Motor neuron (in vitro differentiated cells): ENCODE results near the gene PTPRF. TPM values are rescaled to one million over a fixed set of nuclear protein-coding genes. Genes with fewer than 3 reads are reported as not detected.

ENCODE experiments used
- ATAC-seq, 8 experiments: fragments of 200-7000 bp; cut with Tn5 transposase; replicated peaks in 6 of 8; 2 replicates each; pipeline ENCODE4 v1.8.0; 2021; ENCODE audit warnings: mild to moderate bottlenecking in 8 of 8, moderate library complexity in 8 of 8
- H3K27ac ChIP-seq, 2 donors: fragments of 250-450 bp; sonication (Bioruptor Pico); 2 replicates each; pipeline ENCODE4 v1.9.0; 2021; ENCODE audit warnings: antibody characterized with exemption in 2 of 2, mild to moderate bottlenecking in 2 of 2, moderate library complexity in 1 of 2
- H3K4me1 ChIP-seq, 2 donors: fragments of 250-450 bp; sonication (Bioruptor Pico); replicated peaks in 1 of 2; 2 replicates each; pipeline ENCODE4 v1.6.1; 2021; ENCODE audit warnings: antibody characterized with exemption in 2 of 2, mild to moderate bottlenecking in 2 of 2, moderate library complexity in 1 of 2
- H3K4me3 ChIP-seq, 5 donors: fragments of 250-450 bp; sonication (Bioruptor Pico); 2 replicates each; pipeline ENCODE4 v1.9.0; 2021; ENCODE audit warnings: antibody characterized with exemption in 5 of 5, mild to moderate bottlenecking in 5 of 5, moderate library complexity in 4 of 5
- WGBS, 10 experiments: fragments of 450-650 bp; shearing (Covaris generic); methylation state at CpG; one replicate each; pipeline ENCODE4 v1.0.0; 2022; 5-methylcytosine and 5-hydroxymethylcytosine counted together
- in situ Hi-C, 9 experiments: fragments of 400-800 bp; cut with MboI; loops; one replicate each; pipeline ENCODE4 v1.15.0; 2021; ENCODE audit warnings: low sequenced_read_pairs in 9 of 9, low pct_unique_long_range_greater_than_20kb in 2 of 9; ENCODE audit not compliant: unreplicated experiment in 9 of 9
- total RNA-seq, 8 experiments: library from RNA; unstranded; fragments of 300-600 nt; gene quantifications; 2 replicates each; pipeline versions ENCODE4 v1.2.3 to v1.2.4, GENCODE V29; 2022

Gene PTPRF
- total RNA-seq, 8 experiments from 2014 or later = 7.8 to 119 (median 74.7) TPM

GRCh38 chr1:43648221-43648847 is 117.7 kb downstream of the PTPRF start:
- Histone ChIP-seq H3K4me1 (peaks cover 8 to 9% of the 10 kb centered on the region in 2 donors), H3K4me3 (no peak overlapping the region), H3K27ac (no peak overlapping the region)
- ATAC-seq = no peak
- in situ Hi-C loops = no loop called here
- 25 to 93% (median 88%) methylated on average over 2 to 7 of the region's 7 CpGs for WGBS, 10 experiments

GRCh38 chr1:43648876-43649477 is 118.3 kb downstream of the PTPRF start:
- 0 to 100% (median 53%) methylated on average over 1 to 5 of the region's 19 CpGs; no CpG with 5 or more reads in 6 of the 10 experiments for WGBS, 10 experiments
- in situ Hi-C loops = no loop called here
- Histone ChIP-seq H3K4me3 (peak overlapping the region; percentile 48 to 92 (median 79)), H3K27ac (peak overlapping the region; percentile 18 to 44), H3K4me1 (peaks cover 8 to 9% of the 10 kb centered on the region in 2 donors)
- ATAC-seq = no peak

- in situ Hi-C loops = no loop called here
- peak; percentile 63 to 88 (median 84) for ATAC-seq
- H3K27ac ChIP-seq = peak overlapping the region; percentile 85 to 92
- WGBS, 10 experiments = 0 to 3% (median 0%) methylated on average over 1 to 20 of the region's 33 CpGs; no CpG with 5 or more reads in 1 of the 10 experiments
- peaks cover 8 to 9% of the 10 kb centered on the region in 2 donors for H3K4me1 ChIP-seq
- peak overlapping the region; percentile 48 to 92 (median 79) for H3K4me3 ChIP-seq
Measured at GRCh38 chr1:43650310-43651085, 119.8 kb downstream of the PTPRF start.

- in situ Hi-C loops = no loop called here
- H3K27ac ChIP-seq = no peak overlapping the region
- H3K4me3 ChIP-seq = peak overlapping the region; percentile 48 to 92 (median 79)
- ATAC-seq = no peak
- 0 to 57% (median 34%) methylated on average over 1 to 6 of the region's 6 CpGs for WGBS, 10 experiments
- H3K4me1 ChIP-seq = peaks cover 8 to 9% of the 10 kb centered on the region in 2 donors
Measured at GRCh38 chr1:43651188-43651587, 120.5 kb downstream of the PTPRF start.

- H3K27ac ChIP-seq = no peak overlapping the region
- in situ Hi-C loops = no loop called here
- peaks cover 8 to 9% of the 10 kb centered on the region in 2 donors for H3K4me1 ChIP-seq
- 11 to 100% (median 82%) methylated on average over 3 of the region's 3 CpGs; no CpG with 5 or more reads in 1 of the 10 experiments for WGBS, 10 experiments
- H3K4me3 ChIP-seq = peak overlapping the region in 4 of 5 donors; percentile 48 to 92 (median 73)
- no peak for ATAC-seq
Measured at GRCh38 chr1:43651902-43652301, 121.2 kb downstream of the PTPRF start.

- WGBS, 10 experiments = 0 to 43% (median 37%) methylated on average over 1 to 3 of the region's 3 CpGs; no CpG with 5 or more reads in 1 of the 10 experiments
- H3K4me3 ChIP-seq = no peak overlapping the region
- in situ Hi-C loops = no loop called here
- peak in 3 of 8 experiments; percentile 9 to 21 (median 10) for ATAC-seq
- peaks cover 8 to 9% of the 10 kb centered on the region in 2 donors for H3K4me1 ChIP-seq
- H3K27ac ChIP-seq = no peak overlapping the region
Measured at GRCh38 chr1:43653339-43653738, 122.7 kb downstream of the PTPRF start.

- Histone ChIP-seq H3K4me1 (peaks cover 8% of the 10 kb centered on the region in 2 donors), H3K4me3 (no peak overlapping the region), H3K27ac (no peak overlapping the region)
- ATAC-seq = no peak
- 78 to 97% (median 94%) methylated on average over 2 to 5 of the region's 5 CpGs for WGBS, 10 experiments
- in situ Hi-C loops = no loop called here
Measured at GRCh38 chr1:43653893-43654292, 123.2 kb downstream of the PTPRF start.

GRCh38 chr1:43655953-43656352 is 125.3 kb downstream of the PTPRF start:
- H3K4me1 ChIP-seq = peaks cover 7 to 8% of the 10 kb centered on the region in 2 donors
- 67 to 100% (median 100%) methylated on average over 1 of the region's 1 CpG; no CpG with 5 or more reads in 2 of the 10 experiments for WGBS, 10 experiments
- H3K27ac ChIP-seq = no peak overlapping the region
- H3K4me3 ChIP-seq = no peak overlapping the region
- in situ Hi-C loops = no loop called here
- ATAC-seq = no peak

GRCh38 chr1:43659212-43660166 is 128.8 kb downstream of the PTPRF start:
- in situ Hi-C loops = no loop called here
- Histone ChIP-seq H3K4me1 (no peaks in the 10 kb centered on the region), H3K27ac (no peak overlapping the region), H3K4me3 (no peak overlapping the region)
- peak in 3 of 8 experiments; percentile 5 to 71 (median 24) for ATAC-seq
- 67 to 100% (median 91%) methylated on average over 4 to 13 of the region's 14 CpGs for WGBS, 10 experiments

- ATAC-seq = peak in 5 of 8 experiments; percentile 27 to 81 (median 70)
- H3K4me1 ChIP-seq = no peaks in the 10 kb centered on the region
- H3K4me3 ChIP-seq = no peak overlapping the region
- in situ Hi-C loops = no loop called here
- H3K27ac ChIP-seq = no peak overlapping the region
- 9 to 73% (median 37%) methylated on average over 1 to 4 of the region's 4 CpGs; no CpG with 5 or more reads in 1 of the 10 experiments for WGBS, 10 experiments
Measured at GRCh38 chr1:43660355-43660754, 129.7 kb downstream of the PTPRF start.

GRCh38 chr1:43664369-43664768 is 133.7 kb downstream of the PTPRF start:
- H3K27ac ChIP-seq = no peak overlapping the region
- 83 to 100% (median 93%) methylated on average over 1 to 3 of the region's 4 CpGs; no CpG with 5 or more reads in 5 of the 10 experiments for WGBS, 10 experiments
- H3K4me3 ChIP-seq = no peak overlapping the region
- no peak for ATAC-seq
- no peaks in the 10 kb centered on the region for H3K4me1 ChIP-seq
- in situ Hi-C loops = no loop called here

GRCh38 chr1:43666608-43667007 is 135.9 kb downstream of the PTPRF start:
- Histone ChIP-seq H3K27ac (no peak overlapping the region), H3K4me3 (no peak overlapping the region), H3K4me1 (no peaks in the 10 kb centered on the region)
- no peak for ATAC-seq
- in situ Hi-C loops = no loop called here
